Fibroblast of mammary gland (primary cell): ENCODE results near the gene TMEM234.
A peak's percentile ranks its signal among the peaks of the same experiment; 100 is the strongest.

Experiments used
- DNase-seq: peaks from one replicate; pipeline ENCODE4 v3.0.0-alpha.2; 2010; ENCODE audit warnings: low read depth
- H3K4me3 ChIP-seq: 2 replicates; pipeline ENCODE4 v1.5.1; 2011; ENCODE audit warnings: low read depth, mild to moderate bottlenecking, low read length, moderate library complexity; ENCODE audit not compliant: control insufficient read depth
- CTCF ChIP-seq: conservative IDR thresholded peaks from 2 replicates; pipeline ENCODE4 v1.5.1; 2011; ENCODE audit warnings: low read depth, low read length, inconsistent platforms; ENCODE audit not compliant: control insufficient read depth, insufficient read depth

TMEM234 gene

DNA sequence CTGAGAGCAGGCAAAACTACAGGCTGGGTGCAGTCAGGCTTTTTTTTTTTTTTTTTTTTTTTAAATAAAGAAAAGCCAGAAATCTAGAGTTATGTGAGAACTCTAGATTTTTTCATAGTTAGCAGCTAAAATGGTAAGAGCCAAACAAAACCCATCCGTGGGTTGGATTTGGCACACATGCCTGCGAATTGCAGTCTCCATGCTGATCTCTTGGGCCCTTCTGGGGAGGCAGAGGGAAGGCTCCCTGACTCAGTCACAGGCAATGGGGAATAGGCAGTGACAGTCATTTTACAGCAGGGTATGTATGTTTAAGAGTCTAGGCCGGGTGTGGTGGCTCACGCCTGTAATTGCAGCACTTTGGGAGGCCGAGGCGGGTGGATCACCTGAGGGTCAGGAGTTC is 40.1 kb downstream of the TMEM234 start:
- no peak for TF ChIP-seq CTCF
- DNase-seq: peak; percentile 56
- H3K4me3 ChIP-seq: peak overlapping the region; percentile 64

DNA sequence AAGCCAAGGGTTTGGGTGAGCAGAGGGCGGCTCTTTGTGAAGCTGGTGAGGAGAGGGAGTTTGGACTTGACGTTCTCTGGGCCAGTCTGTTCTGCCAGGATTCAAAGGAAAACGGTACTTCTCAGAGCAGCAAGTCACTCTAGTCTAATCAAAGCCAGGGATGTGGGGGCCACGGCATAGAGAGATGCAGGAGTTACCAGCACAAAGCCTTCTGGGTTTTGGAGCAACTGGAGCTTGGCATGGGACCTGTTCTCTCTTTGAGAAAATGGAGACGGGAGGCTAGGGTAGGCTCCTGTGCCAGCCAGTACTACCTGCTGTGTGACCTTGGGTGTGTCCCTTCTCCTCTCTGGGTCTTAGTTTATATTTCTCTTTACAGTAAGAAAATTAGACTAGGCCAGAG is 40.6 kb downstream of the TMEM234 start:
- DNase-seq: no peak
- peak overlapping the region; percentile 64 for H3K4me3 ChIP-seq

DNA sequence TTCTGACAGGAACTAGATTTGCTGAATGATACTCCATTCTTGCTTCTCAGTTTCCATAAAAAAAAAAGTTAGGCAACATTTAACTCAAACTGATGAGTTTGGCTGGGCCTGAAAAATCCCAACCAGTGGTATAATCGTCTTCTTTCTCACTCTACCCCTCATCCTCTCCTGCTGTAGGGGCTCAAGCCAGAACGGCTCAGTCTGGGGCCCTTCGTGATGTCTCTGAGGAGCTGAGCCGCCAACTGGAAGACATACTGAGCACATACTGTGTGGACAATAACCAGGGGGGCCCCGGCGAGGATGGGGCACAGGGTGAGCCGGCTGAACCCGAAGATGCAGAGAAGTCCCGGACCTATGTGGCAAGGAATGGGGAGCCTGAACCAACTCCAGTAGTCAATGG is 41.1 kb downstream of the TMEM234 start:
- TF ChIP-seq CTCF: no peak
- H3K4me3 ChIP-seq: peak overlapping the region; percentile 64
- no peak for DNase-seq

More for the DNA sequence above, 40.6 kb downstream of the TMEM234 start:
- TF ChIP-seq CTCF: no peak

- DNase-seq: peak; percentile 43
- H3K4me3 ChIP-seq: peak overlapping the region; percentile 64
- no peak for TF ChIP-seq CTCF
Measured at GRCh38 chr1:32180186-32181060, 41.7 kb downstream of the TMEM234 start.

DNA sequence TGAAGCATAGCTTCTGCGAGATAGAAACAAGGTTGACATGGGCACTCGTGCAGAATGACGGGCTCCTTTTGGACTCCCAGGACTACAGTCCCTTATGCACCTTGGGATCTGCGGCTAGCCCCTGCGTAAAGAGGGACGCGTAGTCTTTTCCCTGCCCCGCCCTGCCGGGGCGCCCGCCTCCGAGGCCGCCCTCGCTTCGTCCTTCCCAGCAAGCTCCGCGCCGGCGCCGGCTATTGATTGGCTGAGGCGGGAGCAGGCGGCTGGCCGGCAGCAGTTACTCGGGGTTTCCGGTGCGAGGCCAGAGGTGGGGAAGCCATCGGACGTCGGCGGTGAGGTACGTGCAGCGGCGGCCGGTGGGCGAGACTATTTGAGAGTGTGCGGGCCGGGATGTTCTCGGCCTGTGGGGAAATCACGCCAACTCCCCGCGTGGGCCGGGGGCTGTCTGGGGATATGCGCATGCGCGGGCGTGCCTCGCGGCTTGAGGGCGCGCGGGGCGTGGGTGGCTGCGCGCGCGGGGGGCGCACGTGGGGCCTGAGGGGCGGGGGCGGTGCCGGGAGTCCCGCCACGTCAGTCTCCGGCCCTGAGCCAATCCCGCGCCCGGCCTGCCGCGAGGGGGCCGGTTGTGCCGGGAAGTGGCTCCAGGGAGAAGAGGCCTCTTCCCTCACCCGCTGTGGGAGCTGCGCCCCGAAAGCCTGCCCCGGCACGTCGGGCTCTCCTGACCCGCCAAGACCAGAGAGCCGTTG is 42.5 kb downstream of the TMEM234 start, which contains the start of gene TXLNA:
Gene TXLNA, plus strand, starts transcription at position 233 of the 743 bp plus-strand sequence. CDS start 671 bp downstream, outside the sequence.
- peak within 1 kb of the TSS; percentile 64 for H3K4me3 ChIP-seq
- DNase-seq: peak; percentile 88
- TF ChIP-seq CTCF: no peak

DNA sequence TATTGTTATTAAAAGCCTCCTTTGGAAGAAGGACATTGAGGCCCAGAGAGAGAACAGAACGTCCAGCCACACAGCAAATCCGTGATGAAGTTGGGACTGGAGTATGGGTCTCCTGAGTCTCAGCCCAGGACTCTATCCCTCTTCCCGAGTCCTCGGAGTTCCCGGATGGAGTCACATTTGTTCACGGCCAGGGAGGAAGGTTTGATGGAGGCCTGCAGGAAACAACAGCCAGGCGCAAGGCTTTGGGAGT is 43.0 kb downstream of the TMEM234 start:
- H3K4me3 ChIP-seq: peak overlapping the region; percentile 48
- TF ChIP-seq CTCF: no peak
- no peak for DNase-seq
